Parathyroid adenoma (tissue), 2 donors: ENCODE measurements around the gene CASP4.

Experiments used
- H2AFZ ChIP-seq: fragments of 300-600 bp; sonication (generic); one replicate; pipeline ENCODE4 v1.7.0; 2017; ENCODE audit warnings: antibody characterized with exemption, mild to moderate bottlenecking
- H3K27ac ChIP-seq: fragments of 300-600 bp; sonication (generic); one replicate; pipeline ENCODE4 v1.7.0; 2017
- H3K27me3 ChIP-seq: fragments of 300-600 bp; sonication (generic); one replicate; pipeline ENCODE4 v1.7.0; 2017; ENCODE audit warnings: low read length; ENCODE audit not compliant: control insufficient read depth, insufficient read depth
- H3K36me3 ChIP-seq: fragments of 300-600 bp; sonication (generic); one replicate; pipeline ENCODE4 v1.7.0; 2017; ENCODE audit warnings: low read length; ENCODE audit not compliant: control insufficient read depth, insufficient read depth
- H3K4me1 ChIP-seq: fragments of 300-600 bp; sonication (generic); one replicate; pipeline ENCODE4 v1.7.0; 2017; ENCODE audit warnings: control low read depth
- H3K4me2 ChIP-seq: fragments of 300-600 bp; sonication (generic); one replicate; pipeline ENCODE4 v1.7.0; 2017; ENCODE audit warnings: low read length
- H3K4me3 ChIP-seq: fragments of 300-600 bp; sonication (generic); one replicate; pipeline ENCODE4 v1.7.0; 2017; ENCODE audit warnings: low read depth, low read length
- H3K79me2 ChIP-seq: fragments of 300-600 bp; sonication (generic); one replicate; pipeline ENCODE4 v1.7.0; 2017; ENCODE audit warnings: control low read depth
- H3K9ac ChIP-seq: fragments of 300-600 bp; sonication (generic); one replicate; pipeline ENCODE4 v1.7.0; 2017; ENCODE audit warnings: mild to moderate bottlenecking
- H3K9me3 ChIP-seq: fragments of 300-600 bp; sonication (generic); one replicate; pipeline ENCODE4 v1.7.0; 2017; ENCODE audit warnings: low read length; ENCODE audit not compliant: control insufficient read depth
- TF ChIP-seq, protein P1 (sequence below): fragments of 300-600 bp; sonication (generic); IDR thresholded peaks from one replicate; pipeline ENCODE4 v1.7.0; 2017; ENCODE audit warnings: antibody characterized with exemption, mild to moderate bottlenecking
- donor health status: primary hyperparathyroidism.

The CASP4 gene

DNA sequence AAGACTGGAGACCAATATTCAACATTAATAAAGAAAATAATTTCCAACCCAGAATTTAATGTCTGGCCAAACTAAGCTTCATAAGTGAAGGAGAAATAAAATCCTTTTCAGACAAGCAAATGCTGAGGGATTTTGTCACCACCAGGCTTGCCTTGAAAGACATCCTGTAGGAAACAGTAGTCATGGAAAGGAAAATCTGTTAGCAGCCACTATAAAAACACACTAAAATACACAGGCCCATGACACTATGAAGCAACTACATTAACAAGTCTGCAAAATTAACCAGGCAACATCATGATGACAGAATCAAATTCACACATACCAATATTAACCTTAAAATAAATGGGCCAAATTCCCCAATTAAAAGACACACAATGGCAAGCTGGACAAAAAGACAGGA lies 2.4 kb upstream of the CASP4 start:
- Histone ChIP-seq H3K9me3 (no peaks in the 10 kb centered on the region), H3K9ac (no peak overlapping the region), H3K4me3 (no peak overlapping the region), H3K36me3 (no peaks in the 10 kb centered on the region), H3K4me1 (no peaks in the 10 kb centered on the region), H3K27ac (no peak overlapping the region), H2AFZ (no peak overlapping the region), H3K27me3 (no peaks in the 10 kb centered on the region), H3K79me2 (no peaks in the 10 kb centered on the region), H3K4me2 (no peak overlapping the region)
- TF ChIP-seq, protein P1, sequence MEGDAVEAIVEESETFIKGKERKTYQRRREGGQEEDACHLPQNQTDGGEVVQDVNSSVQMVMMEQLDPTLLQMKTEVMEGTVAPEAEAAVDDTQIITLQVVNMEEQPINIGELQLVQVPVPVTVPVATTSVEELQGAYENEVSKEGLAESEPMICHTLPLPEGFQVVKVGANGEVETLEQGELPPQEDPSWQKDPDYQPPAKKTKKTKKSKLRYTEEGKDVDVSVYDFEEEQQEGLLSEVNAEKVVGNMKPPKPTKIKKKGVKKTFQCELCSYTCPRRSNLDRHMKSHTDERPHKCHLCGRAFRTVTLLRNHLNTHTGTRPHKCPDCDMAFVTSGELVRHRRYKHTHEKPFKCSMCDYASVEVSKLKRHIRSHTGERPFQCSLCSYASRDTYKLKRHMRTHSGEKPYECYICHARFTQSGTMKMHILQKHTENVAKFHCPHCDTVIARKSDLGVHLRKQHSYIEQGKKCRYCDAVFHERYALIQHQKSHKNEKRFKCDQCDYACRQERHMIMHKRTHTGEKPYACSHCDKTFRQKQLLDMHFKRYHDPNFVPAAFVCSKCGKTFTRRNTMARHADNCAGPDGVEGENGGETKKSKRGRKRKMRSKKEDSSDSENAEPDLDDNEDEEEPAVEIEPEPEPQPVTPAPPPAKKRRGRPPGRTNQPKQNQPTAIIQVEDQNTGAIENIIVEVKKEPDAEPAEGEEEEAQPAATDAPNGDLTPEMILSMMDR: no peak

DNA sequence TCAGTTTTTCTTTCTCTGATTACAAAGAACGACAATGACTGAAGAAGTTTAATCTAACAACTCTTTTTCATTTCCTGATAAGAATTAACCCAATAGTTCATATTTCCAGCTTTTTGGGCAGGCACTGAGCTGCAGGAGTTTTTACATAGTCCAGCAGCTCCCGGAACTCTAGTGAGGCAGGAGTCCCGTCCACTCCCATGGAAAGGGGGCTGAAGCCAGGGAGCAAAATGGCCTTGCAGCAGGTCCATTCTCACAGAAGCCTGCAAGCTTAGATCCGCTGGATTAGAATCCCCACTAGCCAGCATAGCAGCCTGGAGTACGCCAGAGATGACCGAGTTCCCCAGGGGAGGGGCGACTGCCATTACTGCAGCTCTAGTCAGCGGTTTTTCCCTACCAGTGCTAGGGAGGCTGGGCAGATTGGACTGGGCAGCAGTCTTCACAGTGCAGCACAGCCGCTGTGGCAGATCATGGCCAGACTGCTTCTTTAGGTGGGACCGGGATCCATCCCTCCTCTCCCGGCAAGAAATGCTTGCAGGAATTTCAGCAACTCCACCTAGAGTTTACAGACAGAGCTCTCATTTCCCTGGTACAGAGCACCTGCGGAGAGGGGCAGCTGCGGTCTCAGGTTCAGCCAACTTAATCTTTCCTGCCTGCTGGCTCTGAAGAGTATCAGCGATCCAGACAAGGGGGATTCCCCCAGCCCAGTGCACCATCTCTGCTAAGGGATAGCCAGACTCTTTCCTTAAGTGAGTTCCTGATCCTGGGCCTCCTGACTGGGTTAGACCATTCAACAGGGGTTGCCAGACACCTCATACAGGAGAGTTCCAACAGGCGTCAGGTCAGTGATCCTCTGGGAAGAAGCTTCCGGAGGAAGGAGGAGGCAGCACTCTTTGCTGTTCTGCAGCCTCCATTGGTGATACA lies 742 bp upstream of the CASP4 start:
- no peak overlapping the region for H3K9ac ChIP-seq
- no peaks in the 10 kb centered on the region for H3K4me1 ChIP-seq
- H3K27me3 ChIP-seq: no peaks in the 10 kb centered on the region
- peak overlapping the region; percentile 57 for H3K4me3 ChIP-seq
- no peaks in the 10 kb centered on the region for H3K9me3 ChIP-seq
- no peaks in the 10 kb centered on the region for H3K79me2 ChIP-seq
- H3K27ac ChIP-seq: peak overlapping the region; percentile 73
- H3K36me3 ChIP-seq: no peaks in the 10 kb centered on the region
- H3K4me2 ChIP-seq: peak overlapping the region; percentile 55
- H2AFZ ChIP-seq: peak overlapping the region; percentile 33
- TF ChIP-seq, protein P1: no peak

DNA sequence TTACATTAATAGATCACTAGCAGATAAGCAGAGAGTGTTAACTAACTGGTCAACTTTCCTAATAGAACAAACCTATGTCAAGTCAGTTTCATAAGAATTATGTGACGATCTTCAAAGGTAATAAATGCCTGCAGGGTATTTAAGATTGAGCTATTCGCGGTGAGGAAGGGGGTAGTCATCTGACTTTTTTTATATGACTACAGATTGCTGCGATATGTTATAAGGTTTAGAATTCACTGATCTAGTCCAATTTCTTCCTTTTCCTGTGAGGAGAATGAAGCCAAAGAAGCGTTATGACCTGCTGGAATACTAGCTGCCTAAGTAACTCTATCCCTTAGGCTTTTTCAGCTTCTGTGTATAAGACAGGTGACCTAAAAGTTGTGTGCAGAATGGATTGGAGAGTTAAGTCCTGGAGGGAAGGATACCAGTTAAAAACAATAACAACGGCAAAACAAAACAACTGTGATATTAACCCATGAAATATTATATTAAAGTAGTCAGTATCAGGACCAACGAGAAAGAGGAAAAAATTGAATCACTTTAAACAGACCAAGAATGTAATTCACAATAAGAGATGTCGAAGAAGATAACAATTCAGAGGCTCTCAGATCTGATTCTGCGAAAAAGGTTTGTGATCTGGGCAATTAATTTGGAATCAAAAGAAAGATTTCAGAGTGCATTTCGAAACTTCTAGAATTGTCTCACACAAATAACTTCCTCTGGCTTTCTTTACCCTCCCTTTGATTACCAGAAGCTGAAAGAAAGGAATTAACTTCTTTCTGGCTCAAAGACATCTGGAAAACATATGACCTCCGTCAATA lies 630 bp downstream of the CASP4 start:
- Histone ChIP-seq H3K9me3 (no peaks in the 10 kb centered on the region), H3K79me2 (no peaks in the 10 kb centered on the region), H3K9ac (no peak overlapping the region), H3K27ac (peak overlapping the region; percentile 73), H3K4me3 (peak overlapping the region; percentile 57), H3K36me3 (no peaks in the 10 kb centered on the region), H3K27me3 (no peaks in the 10 kb centered on the region), H3K4me1 (no peaks in the 10 kb centered on the region), H3K4me2 (peak overlapping the region; percentile 55), H2AFZ (no peak overlapping the region)
- TF ChIP-seq, protein P1: no peak

DNA sequence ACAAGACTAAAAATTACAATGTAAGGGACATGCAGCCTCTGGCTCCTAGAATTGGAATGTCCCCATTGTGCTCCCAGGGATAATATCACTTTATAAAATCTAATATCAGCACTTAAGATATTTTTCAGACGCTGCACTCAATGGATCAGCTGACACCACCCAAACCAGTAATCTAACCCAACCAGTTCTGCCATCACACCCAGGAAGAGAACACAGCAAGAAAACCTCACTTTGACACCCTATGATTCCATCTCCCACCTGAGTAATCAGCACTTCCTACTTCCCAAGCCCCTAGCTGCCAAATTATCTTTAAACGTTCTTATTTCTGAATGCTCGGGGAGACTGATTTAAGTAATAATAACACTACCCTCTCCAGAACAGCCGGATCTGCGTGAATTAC lies 2.6 kb downstream of the CASP4 start:
- H3K27me3 ChIP-seq: no peaks in the 10 kb centered on the region
- H2AFZ ChIP-seq: no peak overlapping the region
- H3K4me3 ChIP-seq: no peak overlapping the region
- no peaks in the 10 kb centered on the region for H3K9me3 ChIP-seq
- H3K79me2 ChIP-seq: no peaks in the 10 kb centered on the region
- H3K36me3 ChIP-seq: no peaks in the 10 kb centered on the region
- no peak overlapping the region for H3K9ac ChIP-seq
- TF ChIP-seq, protein P1: no peak
- no peak overlapping the region for H3K27ac ChIP-seq
- H3K4me1 ChIP-seq: no peaks in the 10 kb centered on the region
- no peak overlapping the region for H3K4me2 ChIP-seq
